GM12878 (cell line): Measurements from ENCODE around the gene NTM.

ENCODE experiments used
- POLR2A ChIP-seq: IDR thresholded peaks from 2 replicates; pipeline ENCODE4 v1.6.1; 2011; ENCODE audit warnings: low read depth, mild to moderate bottlenecking, low read length
- RCOR1 ChIP-seq: conservative IDR thresholded peaks from 2 replicates; pipeline ENCODE4 v1.6.1; 2012; ENCODE audit warnings: low read depth, low read length, improper control_type of control experiment
- SREBF1 ChIP-seq: IDR thresholded peaks from 2 replicates; pipeline ENCODE4 v1.6.1; 2012; ENCODE audit warnings: mild to moderate bottlenecking, low read length
- YY1 ChIP-seq: IDR thresholded peaks from 2 replicates; pipeline ENCODE4 v1.6.1; 2011; ENCODE audit warnings: low read depth, mild to moderate bottlenecking, low read length
- TF ChIP-seq, protein P1 (sequence below): fragments of 450-650 bp; IDR thresholded peaks from 2 replicates; pipeline ENCODE4 v1.6.1; 2018; ENCODE audit warnings: borderline replicate concordance, mild to moderate bottlenecking; ENCODE audit not compliant: partially characterized antibody
- TF ChIP-seq, protein P2 (sequence below), 3 experiments: IDR thresholded peaks in 2 of 3; conservative IDR thresholded peaks in 1 of 3; 2 replicates each; pipeline ENCODE4 v1.5.1; 2011; ENCODE audit warnings: low read depth in 3 of 3, low read length in 3 of 3, mild to moderate bottlenecking in 3 of 3, control low read depth in 2 of 3, moderate library complexity in 2 of 3, inconsistent platforms in 1 of 3, mixed read lengths in 1 of 3; ENCODE audit not compliant: control insufficient read depth in 2 of 3, insufficient read depth in 1 of 3; ENCODE audit errors: extremely low read depth in 1 of 3

GRCh38 chr11:132311703-132312102 lies 941.3 kb downstream of the NTM start:
- TF ChIP-seq RCOR1 (no peak), SREBF1 (no peak), POLR2A (no peak), YY1 (no peak)
- TF ChIP-seq, protein P1, sequence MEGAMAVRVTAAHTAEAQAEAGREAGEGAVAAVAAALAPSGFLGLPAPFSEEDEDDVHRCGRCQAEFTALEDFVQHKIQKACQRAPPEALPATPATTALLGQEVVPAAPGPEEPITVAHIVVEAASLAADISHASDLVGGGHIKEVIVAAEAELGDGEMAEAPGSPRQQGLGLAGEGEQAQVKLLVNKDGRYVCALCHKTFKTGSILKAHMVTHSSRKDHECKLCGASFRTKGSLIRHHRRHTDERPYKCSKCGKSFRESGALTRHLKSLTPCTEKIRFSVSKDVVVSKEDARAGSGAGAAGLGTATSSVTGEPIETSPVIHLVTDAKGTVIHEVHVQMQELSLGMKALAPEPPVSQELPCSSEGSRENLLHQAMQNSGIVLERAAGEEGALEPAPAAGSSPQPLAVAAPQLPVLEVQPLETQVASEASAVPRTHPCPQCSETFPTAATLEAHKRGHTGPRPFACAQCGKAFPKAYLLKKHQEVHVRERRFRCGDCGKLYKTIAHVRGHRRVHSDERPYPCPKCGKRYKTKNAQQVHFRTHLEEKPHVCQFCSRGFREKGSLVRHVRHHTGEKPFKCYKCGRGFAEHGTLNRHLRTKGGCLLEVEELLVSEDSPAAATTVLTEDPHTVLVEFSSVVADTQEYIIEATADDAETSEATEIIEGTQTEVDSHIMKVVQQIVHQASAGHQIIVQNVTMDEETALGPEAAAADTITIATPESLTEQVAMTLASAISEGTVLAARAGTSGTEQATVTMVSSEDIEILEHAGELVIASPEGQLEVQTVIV, result no peak
- TF ChIP-seq, protein P2, sequence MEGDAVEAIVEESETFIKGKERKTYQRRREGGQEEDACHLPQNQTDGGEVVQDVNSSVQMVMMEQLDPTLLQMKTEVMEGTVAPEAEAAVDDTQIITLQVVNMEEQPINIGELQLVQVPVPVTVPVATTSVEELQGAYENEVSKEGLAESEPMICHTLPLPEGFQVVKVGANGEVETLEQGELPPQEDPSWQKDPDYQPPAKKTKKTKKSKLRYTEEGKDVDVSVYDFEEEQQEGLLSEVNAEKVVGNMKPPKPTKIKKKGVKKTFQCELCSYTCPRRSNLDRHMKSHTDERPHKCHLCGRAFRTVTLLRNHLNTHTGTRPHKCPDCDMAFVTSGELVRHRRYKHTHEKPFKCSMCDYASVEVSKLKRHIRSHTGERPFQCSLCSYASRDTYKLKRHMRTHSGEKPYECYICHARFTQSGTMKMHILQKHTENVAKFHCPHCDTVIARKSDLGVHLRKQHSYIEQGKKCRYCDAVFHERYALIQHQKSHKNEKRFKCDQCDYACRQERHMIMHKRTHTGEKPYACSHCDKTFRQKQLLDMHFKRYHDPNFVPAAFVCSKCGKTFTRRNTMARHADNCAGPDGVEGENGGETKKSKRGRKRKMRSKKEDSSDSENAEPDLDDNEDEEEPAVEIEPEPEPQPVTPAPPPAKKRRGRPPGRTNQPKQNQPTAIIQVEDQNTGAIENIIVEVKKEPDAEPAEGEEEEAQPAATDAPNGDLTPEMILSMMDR (IDR thresholded peaks at IDR 0.05 in 2 of 3, conservative IDR thresholded peaks at IDR 0.05 in 1 of 3; ENCODE audit: control insufficient read depth in 2 of 3, extremely low read depth in 1 of 3, insufficient read depth in 1 of 3, low read depth in 3 of 3, low read length in 3 of 3), result no peak
